K562 (cell line): ENCODE measurements around the gene ANKRD31. TPM values are rescaled to one million over a fixed set of nuclear protein-coding genes. Genes with fewer than 3 reads are reported as not detected.

ENCODE experiments used
- CBX5 ChIP-seq: IDR thresholded peaks from 2 replicates; pipeline ENCODE4 v1.6.1; 2014; ENCODE audit warnings: low read depth, borderline replicate concordance
- CREM ChIP-seq: IDR thresholded peaks from 2 replicates; pipeline ENCODE4 v1.6.1; 2014; ENCODE audit warnings: antibody characterized with exemption, low read depth
- EHMT2 ChIP-seq: fragments of 450-650 bp; IDR thresholded peaks from 2 replicates; pipeline ENCODE4 v1.6.1; 2018; ENCODE audit warnings: antibody characterized with exemption
- ELF2 ChIP-seq: fragments of 250-450 bp; sonication (Bioruptor Pico); IDR thresholded peaks from 2 replicates; pipeline ENCODE4 v1.5.0; 2021; ENCODE audit warnings: mild to moderate bottlenecking
- ESRRA ChIP-seq: fragments of 450-650 bp; IDR thresholded peaks from 2 replicates; pipeline ENCODE4 v1.6.1; 2014; ENCODE audit warnings: low read depth, mild to moderate bottlenecking, moderate library complexity, borderline replicate concordance
- ETS2 ChIP-seq: IDR thresholded peaks from 2 replicates; pipeline ENCODE4 v1.6.1; 2016; ENCODE audit warnings: borderline replicate concordance, missing genetic modification characterization, mild to moderate bottlenecking, moderate library complexity, missing compliant biosample characterization; ENCODE audit not compliant: poor library complexity, severe bottlenecking
- GATAD2B ChIP-seq: fragments of 450-650 bp; IDR thresholded peaks from 2 replicates; pipeline ENCODE4 v1.6.1; 2017; ENCODE audit warnings: mild to moderate bottlenecking, borderline replicate concordance
- HDAC2 ChIP-seq: fragments of 450-650 bp; IDR thresholded peaks from 2 replicates; pipeline ENCODE4 v1.6.1; 2016; ENCODE audit warnings: mild to moderate bottlenecking
- HMG20A ChIP-seq: fragments of 450-650 bp; formaldehyde crosslinking; conservative IDR thresholded peaks from 2 replicates; pipeline ENCODE4 v1.4.0; 2020; ENCODE audit warnings: mild to moderate bottlenecking, mixed read lengths
- HMGN3 ChIP-seq: IDR thresholded peaks from 2 replicates; pipeline ENCODE4 v1.6.1; 2011; ENCODE audit warnings: borderline replicate concordance, low read depth, mild to moderate bottlenecking, mixed read lengths, low read length; ENCODE audit not compliant: insufficient read length; ENCODE audit errors: extremely low read depth
- NRF1 ChIP-seq, 2 experiments: fragments of 450-650 bp; IDR thresholded peaks in 1 of 2; conservative IDR thresholded peaks in 1 of 2; 2 replicates each; pipeline ENCODE4 v1.6.1; 2014; ENCODE audit warnings: mild to moderate bottlenecking in 2 of 2
- POLR2B ChIP-seq: fragments of 450-650 bp; IDR thresholded peaks from 2 replicates; pipeline ENCODE4 v1.6.1; 2018; ENCODE audit warnings: low read depth; ENCODE audit not compliant: partially characterized antibody
- RAD21 ChIP-seq, 2 experiments: fragments of 250-450 bp in 1 of 2; fragments of 450-650 bp in 1 of 2; sonication (Bioruptor Pico) in 1 of 2; formaldehyde crosslinking in 1 of 2; IDR thresholded peaks in 1 of 2; conservative IDR thresholded peaks in 1 of 2; 2 replicates each; pipeline versions ENCODE4 v1.4.0 to v1.8.0; 2020 to 2022; ENCODE audit warnings: mild to moderate bottlenecking in 2 of 2, moderate library complexity in 1 of 2
- RBFOX2 ChIP-seq: fragments of 200-400 bp; formaldehyde crosslinking; IDR thresholded peaks from 2 replicates; pipeline ENCODE4 v1.6.1; 2017; ENCODE audit warnings: low read depth, mild to moderate bottlenecking, low read length, moderate library complexity
- SMC3 ChIP-seq: conservative IDR thresholded peaks from 2 replicates; pipeline ENCODE4 v1.6.1; 2011; ENCODE audit warnings: low read depth, low read length, improper control_type of control experiment; ENCODE audit not compliant: insufficient read depth
- ZFP30 ChIP-seq: fragments of 250-450 bp; sonication (Bioruptor Pico); IDR thresholded peaks from 2 replicates; pipeline ENCODE4 v1.8.0; 2022; ENCODE audit warnings: moderate library complexity, mild to moderate bottlenecking, inconsistent platforms, borderline replicate concordance
- ZNF121 ChIP-seq: sonication (generic); formaldehyde crosslinking; conservative IDR thresholded peaks from 2 replicates; pipeline ENCODE4 v1.8.0; 2022; ENCODE audit warnings: missing genetic modification reagents
- polyA plus RNA-seq, 8 experiments: library from polyadenylated mRNA; depleted of rRNA in 4 of 8; stranded (reverse) in 5 of 8; unstranded in 3 of 8; fragments of >200 nt; fragmentation: Nextera tagmentation in 2 of 8; fragmentation: Illumina TruSeq in 1 of 8; extraction: Ambion mirVana in 2 of 8; extraction: Trizol in 1 of 8; gene quantifications; 2 replicates each; pipeline versions ENCODE4 v1.2.1 to v1.2.3, GENCODE V29; 2011 to 2014; ENCODE audit warnings: inconsistent platforms in 1 of 8, missing spikeins in 1 of 8
- total RNA-seq, 7 experiments: library from RNA; depleted of rRNA in 6 of 7; stranded (reverse); fragments of >200 nt in 6 of 7; fragmentation: Illumina TruSeq in 2 of 7; extraction: Trizol in 2 of 7; gene quantifications; 2 replicates each; pipeline versions ENCODE4 v1.2.1 to v1.2.3, GENCODE V29; 2011 to 2021; ENCODE audit warnings: low replicate concordance in 1 of 7
- TF ChIP-seq, protein P1 (sequence below): fragments of 450-650 bp; IDR thresholded peaks from 2 replicates; pipeline ENCODE4 v1.6.1; 2016; ENCODE audit warnings: antibody characterized with exemption
- TF ChIP-seq, protein P2 (sequence below): fragments of 450-650 bp; IDR thresholded peaks from 2 replicates; pipeline ENCODE4 v1.6.1; 2017; ENCODE audit warnings: antibody characterized with exemption, mild to moderate bottlenecking
- TF ChIP-seq, protein P3 (sequence below): sonication (generic); formaldehyde crosslinking; IDR thresholded peaks from 2 replicates; pipeline ENCODE4 v1.8.0; 2022; ENCODE audit warnings: mild to moderate bottlenecking, low read depth, missing genetic modification reagents

ANKRD31 gene
- total and polyA plus RNA-seq, 9 of the 15 experiments (the other 6 are each of a cell fraction or from before 2014, with no cell fraction given): under 0.01 to 0.11 (median 0.05) TPM; not detected in 1

GRCh38 chr5:75236322-75237316 lies at the start of gene ANKRD31 (continued):
- TF ChIP-seq, protein P1, sequence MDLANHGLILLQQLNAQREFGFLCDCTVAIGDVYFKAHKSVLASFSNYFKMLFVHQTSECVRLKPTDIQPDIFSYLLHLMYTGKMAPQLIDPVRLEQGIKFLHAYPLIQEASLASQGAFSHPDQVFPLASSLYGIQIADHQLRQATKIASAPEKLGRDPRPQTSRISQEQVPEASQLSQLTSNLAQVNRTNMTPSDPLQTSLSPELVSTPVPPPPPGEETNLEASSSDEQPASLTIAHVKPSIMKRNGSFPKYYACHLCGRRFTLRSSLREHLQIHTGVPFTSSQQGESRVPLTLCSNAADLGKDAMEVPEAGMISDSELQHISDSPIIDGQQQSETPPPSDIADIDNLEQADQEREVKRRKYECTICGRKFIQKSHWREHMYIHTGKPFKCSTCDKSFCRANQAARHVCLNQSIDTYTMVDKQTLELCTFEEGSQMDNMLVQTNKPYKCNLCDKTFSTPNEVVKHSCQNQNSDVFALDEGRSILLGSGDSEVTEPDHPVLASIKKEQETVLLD: peak; percentile 58; the same call in 1 of the 2 replicates
- TF ChIP-seq ETS2 (tag) (peak; percentile 24), RBFOX2 (peak; percentile 92), HMG20A (CRISPR knock-in tag) (no peak), NRF1 (conservative IDR thresholded peaks at IDR 0.05 in 1 of 2, IDR thresholded peaks at IDR 0.05 in 1 of 2) (peak; percentile 93 to 94), RAD21 (CRISPR knock-in tag; conservative IDR thresholded peaks at IDR 0.05 in 1 of 2, IDR thresholded peaks at IDR 0.05 in 1 of 2) (peak; percentile 79 to 85), HDAC2 (peak; percentile 62; the same call in 1 of the 2 replicates), HMGN3 (peak; percentile 88), CBX5 (no peak), SMC3 (peak; percentile 60), POLR2B (peak; percentile 47), ZNF121 (CRISPR knock-in tag) (no peak), GATAD2B (peak; percentile 98), EHMT2 (no peak), ELF2 (CRISPR knock-in tag) (peak; percentile 62; the same call in 1 of the 2 replicates), CREM (peak; percentile 69), ZFP30 (CRISPR knock-in tag) (no peak), ESRRA (peak; percentile 36; the same call in 1 of the 2 replicates)
- TF ChIP-seq, protein P2, sequence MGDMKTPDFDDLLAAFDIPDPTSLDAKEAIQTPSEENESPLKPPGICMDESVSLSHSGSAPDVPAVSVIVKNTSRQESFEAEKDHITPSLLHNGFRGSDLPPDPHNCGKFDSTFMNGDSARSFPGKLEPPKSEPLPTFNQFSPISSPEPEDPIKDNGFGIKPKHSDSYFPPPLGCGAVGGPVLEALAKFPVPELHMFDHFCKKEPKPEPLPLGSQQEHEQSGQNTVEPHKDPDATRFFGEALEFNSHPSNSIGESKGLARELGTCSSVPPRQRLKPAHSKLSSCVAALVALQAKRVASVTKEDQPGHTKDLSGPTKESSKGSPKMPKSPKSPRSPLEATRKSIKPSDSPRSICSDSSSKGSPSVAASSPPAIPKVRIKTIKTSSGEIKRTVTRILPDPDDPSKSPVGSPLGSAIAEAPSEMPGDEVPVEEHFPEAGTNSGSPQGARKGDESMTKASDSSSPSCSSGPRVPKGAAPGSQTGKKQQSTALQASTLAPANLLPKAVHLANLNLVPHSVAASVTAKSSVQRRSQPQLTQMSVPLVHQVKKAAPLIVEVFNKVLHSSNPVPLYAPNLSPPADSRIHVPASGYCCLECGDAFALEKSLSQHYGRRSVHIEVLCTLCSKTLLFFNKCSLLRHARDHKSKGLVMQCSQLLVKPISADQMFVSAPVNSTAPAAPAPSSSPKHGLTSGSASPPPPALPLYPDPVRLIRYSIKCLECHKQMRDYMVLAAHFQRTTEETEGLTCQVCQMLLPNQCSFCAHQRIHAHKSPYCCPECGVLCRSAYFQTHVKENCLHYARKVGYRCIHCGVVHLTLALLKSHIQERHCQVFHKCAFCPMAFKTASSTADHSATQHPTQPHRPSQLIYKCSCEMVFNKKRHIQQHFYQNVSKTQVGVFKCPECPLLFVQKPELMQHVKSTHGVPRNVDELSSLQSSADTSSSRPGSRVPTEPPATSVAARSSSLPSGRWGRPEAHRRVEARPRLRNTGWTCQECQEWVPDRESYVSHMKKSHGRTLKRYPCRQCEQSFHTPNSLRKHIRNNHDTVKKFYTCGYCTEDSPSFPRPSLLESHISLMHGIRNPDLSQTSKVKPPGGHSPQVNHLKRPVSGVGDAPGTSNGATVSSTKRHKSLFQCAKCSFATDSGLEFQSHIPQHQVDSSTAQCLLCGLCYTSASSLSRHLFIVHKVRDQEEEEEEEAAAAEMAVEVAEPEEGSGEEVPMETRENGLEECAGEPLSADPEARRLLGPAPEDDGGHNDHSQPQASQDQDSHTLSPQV: peak; percentile 59
- TF ChIP-seq, protein P3, sequence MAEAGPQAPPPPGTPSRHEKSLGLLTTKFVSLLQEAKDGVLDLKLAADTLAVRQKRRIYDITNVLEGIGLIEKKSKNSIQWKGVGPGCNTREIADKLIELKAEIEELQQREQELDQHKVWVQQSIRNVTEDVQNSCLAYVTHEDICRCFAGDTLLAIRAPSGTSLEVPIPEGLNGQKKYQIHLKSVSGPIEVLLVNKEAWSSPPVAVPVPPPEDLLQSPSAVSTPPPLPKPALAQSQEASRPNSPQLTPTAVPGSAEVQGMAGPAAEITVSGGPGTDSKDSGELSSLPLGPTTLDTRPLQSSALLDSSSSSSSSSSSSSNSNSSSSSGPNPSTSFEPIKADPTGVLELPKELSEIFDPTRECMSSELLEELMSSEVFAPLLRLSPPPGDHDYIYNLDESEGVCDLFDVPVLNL: no peak
